GM23248 (cell line): ENCODE measurements around the gene CTBP2. TPM values are rescaled to one million over a fixed set of nuclear protein-coding genes. Genes with fewer than 3 reads are reported as not detected.

Experiments
- DNase-seq: peaks from one replicate; pipeline ENCODE4 v3.0.0-alpha.2; 2015
- H2AFZ ChIP-seq: fragments of 200-600 bp; sonication (generic); 2 replicates; pipeline ENCODE4 v1.6.1; 2016; ENCODE audit warnings: antibody characterized with exemption
- H3F3A ChIP-seq: fragments of 200-600 bp; sonication (generic); 2 replicates; pipeline ENCODE4 v1.6.1; 2016; ENCODE audit warnings: mild to moderate bottlenecking, antibody characterized with exemption, mixed run types; ENCODE audit not compliant: insufficient read depth
- H3K27ac ChIP-seq: fragments of 200-600 bp; sonication (generic); 2 replicates; pipeline ENCODE4 v1.5.1; 2016; ENCODE audit warnings: mild to moderate bottlenecking
- H3K27me3 ChIP-seq: fragments of 200-600 bp; sonication (generic); replicated peaks from 2 replicates; pipeline ENCODE4 v1.6.1; 2016; ENCODE audit warnings: mild to moderate bottlenecking; ENCODE audit not compliant: insufficient read depth
- H3K36me3 ChIP-seq: fragments of 200-600 bp; sonication (generic); 2 replicates; pipeline ENCODE4 v1.6.1; 2016; ENCODE audit warnings: low read depth, mild to moderate bottlenecking
- H3K4me1 ChIP-seq: fragments of 200-600 bp; sonication (generic); 2 replicates; pipeline ENCODE4 v1.6.1; 2016; ENCODE audit warnings: mild to moderate bottlenecking; ENCODE audit not compliant: insufficient read depth
- H3K4me2 ChIP-seq: fragments of 200-600 bp; sonication (generic); one replicate; pipeline ENCODE4 v1.6.1; 2016; ENCODE audit warnings: mild to moderate bottlenecking; ENCODE audit not compliant: unreplicated experiment
- H3K4me3 ChIP-seq: fragments of 200-600 bp; sonication (generic); 2 replicates; pipeline ENCODE4 v1.5.1; 2016; ENCODE audit warnings: mild to moderate bottlenecking
- H3K79me2 ChIP-seq: fragments of 200-600 bp; sonication (generic); 2 replicates; pipeline ENCODE4 v1.6.1; 2016; ENCODE audit warnings: mild to moderate bottlenecking; ENCODE audit not compliant: insufficient read depth
- H3K9ac ChIP-seq: fragments of 200-600 bp; sonication (generic); 2 replicates; pipeline ENCODE4 v1.6.1; 2016; ENCODE audit warnings: mild to moderate bottlenecking
- H3K9me2 ChIP-seq: fragments of 200-600 bp; sonication (generic); 2 replicates; pipeline ENCODE4 v1.6.1; 2016; ENCODE audit warnings: mixed run types, mild to moderate bottlenecking, moderate library complexity; ENCODE audit not compliant: insufficient read depth
- H3K9me3 ChIP-seq: fragments of 200-600 bp; sonication (generic); one replicate; pipeline ENCODE4 v1.6.1; 2017; ENCODE audit warnings: low read depth
- H4K20me1 ChIP-seq: fragments of 200-600 bp; sonication (generic); 2 replicates; pipeline ENCODE4 v1.6.0; 2016; ENCODE audit not compliant: insufficient read depth
- EZH2 ChIP-seq: fragments of 200-600 bp; sonication (generic); IDR thresholded peaks from 2 replicates; pipeline ENCODE4 v1.6.1; 2018; ENCODE audit warnings: antibody characterized with exemption, mild to moderate bottlenecking; ENCODE audit not compliant: insufficient read depth, poor library complexity, severe bottlenecking
- EZH2phosphoT487 ChIP-seq: fragments of 200-600 bp; sonication (generic); IDR thresholded peaks from 2 replicates; pipeline ENCODE4 v1.6.1; 2018; ENCODE audit warnings: antibody characterized with exemption, moderate library complexity, mild to moderate bottlenecking, low read depth; ENCODE audit not compliant: insufficient read depth
- WGBS, 2 experiments: methylation state at CpG; one replicate each; pipeline ENCODE4 v1.1.6; 2015 to 2017; ENCODE audit warnings: low lambda C conversion rate in 2 of 2, low coverage in 1 of 2; ENCODE audit errors: missing lambda C conversion rate in 2 of 2; 5-methylcytosine and 5-hydroxymethylcytosine counted together
- in situ Hi-C: fragments of 300-500 bp; cut with MboI; formaldehyde crosslinking; loops from 2 replicates; pipeline ENCODE4 v1.15.0; 2020
- polyA plus RNA-seq: library from polyadenylated mRNA; unstranded; fragments of >200 nt; fragmentation: Nextera tagmentation; extraction: Ambion mirVana; gene quantifications from 2 replicates; pipeline ENCODE4 v1.2.1, GENCODE V29; 2016
- total RNA-seq: library from RNA; depleted of rRNA; stranded (reverse); fragments of >200 nt; shearing (Covaris generic); gene quantifications from 2 replicates; pipeline ENCODE4 v1.2.3, GENCODE V29; 2014

Gene CTBP2
- total and polyA plus RNA-seq, 2 experiments from 2014 or later: 52.0 to 65.5 TPM

GRCh38 chr10:125105155-125105554 is 55.2 kb downstream of the CTBP2 start:
- no peaks in the 10 kb centered on the region for H3K9me2 ChIP-seq
- H3K4me2 ChIP-seq: no peak overlapping the region
- H3K9ac ChIP-seq: no peak overlapping the region
- H3K36me3 ChIP-seq: peaks cover 9% of the 10 kb centered on the region
- no peaks in the 10 kb centered on the region for H3K9me3 ChIP-seq
- H3K4me1 ChIP-seq: 0 out of 2 replicates have a peak, but pooled peaks cover 6% of the 10 kb centered on the region
- no peak for TF ChIP-seq EZH2
- TF ChIP-seq EZH2phosphoT487: no peak
- no peak overlapping the region for H3K27ac ChIP-seq
- no peak overlapping the region for H2AFZ ChIP-seq
- no peaks in the 10 kb centered on the region for H3K27me3 ChIP-seq
- no peaks in the 10 kb centered on the region for H3F3A ChIP-seq
- peaks cover 8% of the 10 kb centered on the region; the same call in 1 of the 2 replicates for H4K20me1 ChIP-seq
- in situ Hi-C loops: no loop called here
- no peak for DNase-seq
- H3K79me2 ChIP-seq: peaks cover 99% of the 10 kb centered on the region
- no peak overlapping the region for H3K4me3 ChIP-seq

GRCh38 chr10:125104559-125104958 is 55.8 kb downstream of the CTBP2 start:
- H3K27me3 ChIP-seq: no peaks in the 10 kb centered on the region
- H3K9ac ChIP-seq: no peak overlapping the region
- no peak overlapping the region for H2AFZ ChIP-seq
- H3K4me1 ChIP-seq: 0 out of 2 replicates have a peak, but pooled peaks cover 6% of the 10 kb centered on the region
- peaks cover 99% of the 10 kb centered on the region for H3K79me2 ChIP-seq
- no peak for DNase-seq
- no peaks in the 10 kb centered on the region for H3K9me2 ChIP-seq
- H3K36me3 ChIP-seq: peaks cover 9% of the 10 kb centered on the region
- no peak for TF ChIP-seq EZH2phosphoT487
- TF ChIP-seq EZH2: no peak
- no peak overlapping the region for H3K4me2 ChIP-seq
- peaks cover 8% of the 10 kb centered on the region; the same call in 1 of the 2 replicates for H4K20me1 ChIP-seq
- H3F3A ChIP-seq: no peaks in the 10 kb centered on the region
- no peak overlapping the region for H3K27ac ChIP-seq
- H3K4me3 ChIP-seq: no peak overlapping the region
- no peaks in the 10 kb centered on the region for H3K9me3 ChIP-seq
- 97 to 98% methylated on average over 10 of the region's 10 CpGs for WGBS, 2 experiments
- in situ Hi-C loops: no loop called here

- Histone ChIP-seq H3K9me2 (no peaks in the 10 kb centered on the region), H3K27me3 (no peaks in the 10 kb centered on the region), H3K27ac (no peak overlapping the region), H3K36me3 (peaks cover 9% of the 10 kb centered on the region), H3K4me3 (no peak overlapping the region), H3K4me1 (0 out of 2 replicates have a peak, but pooled peaks cover 6% of the 10 kb centered on the region), H4K20me1 (peaks cover 8% of the 10 kb centered on the region; the same call in 1 of the 2 replicates), H3K4me2 (no peak overlapping the region), H2AFZ (no peak overlapping the region), H3K79me2 (peaks cover 99% of the 10 kb centered on the region), H3K9me3 (no peaks in the 10 kb centered on the region), H3K9ac (no peak overlapping the region), H3F3A (no peaks in the 10 kb centered on the region)
- in situ Hi-C loops: no loop called here
- TF ChIP-seq EZH2 (no peak), EZH2phosphoT487 (no peak)
- WGBS, 2 experiments: 95% methylated on average over 17 of the region's 17 CpGs
- no peak for DNase-seq
Observed at GRCh38 chr10:125103924-125104323, 56.4 kb downstream of the CTBP2 start.

- H3K27ac ChIP-seq: no peak overlapping the region
- in situ Hi-C loops: no loop called here
- 91 to 94% methylated on average over 9 of the region's 9 CpGs for WGBS, 2 experiments
- no peak overlapping the region for H3K9ac ChIP-seq
- H3K4me3 ChIP-seq: no peak overlapping the region
- no peak overlapping the region for H2AFZ ChIP-seq
- DNase-seq: no peak
- TF ChIP-seq EZH2phosphoT487: no peak
- no peak for TF ChIP-seq EZH2
- no peaks in the 10 kb centered on the region for H3K9me2 ChIP-seq
- no peaks in the 10 kb centered on the region for H3K9me3 ChIP-seq
- H3F3A ChIP-seq: no peaks in the 10 kb centered on the region
- H3K27me3 ChIP-seq: no peaks in the 10 kb centered on the region
- H3K4me2 ChIP-seq: no peak overlapping the region
- peaks cover 8% of the 10 kb centered on the region; the same call in 1 of the 2 replicates for H4K20me1 ChIP-seq
- 0 out of 2 replicates have a peak, but pooled peaks cover 6% of the 10 kb centered on the region for H3K4me1 ChIP-seq
- peaks cover 9% of the 10 kb centered on the region for H3K36me3 ChIP-seq
- peaks cover 100% of the 10 kb centered on the region for H3K79me2 ChIP-seq
Observed at GRCh38 chr10:125103466-125103865, 56.9 kb downstream of the CTBP2 start.

GRCh38 chr10:125102821-125103220 is 57.5 kb downstream of the CTBP2 start:
- Histone ChIP-seq H3K9me2 (no peaks in the 10 kb centered on the region), H2AFZ (no peak overlapping the region), H3K4me3 (no peak overlapping the region), H3K4me1 (0 out of 2 replicates have a peak, but pooled peaks cover 6% of the 10 kb centered on the region), H4K20me1 (peaks cover 8% of the 10 kb centered on the region; the same call in 1 of the 2 replicates), H3K9me3 (no peaks in the 10 kb centered on the region), H3K79me2 (peaks cover 100% of the 10 kb centered on the region), H3K4me2 (no peak overlapping the region), H3K36me3 (peaks cover 3% of the 10 kb centered on the region), H3K27ac (no peak overlapping the region), H3F3A (no peaks in the 10 kb centered on the region), H3K27me3 (no peaks in the 10 kb centered on the region), H3K9ac (no peak overlapping the region; the same call in 1 of the 2 replicates)
- WGBS, 2 experiments: 94 to 99% methylated on average over 10 of the region's 10 CpGs
- in situ Hi-C loops: no loop called here
- no peak for DNase-seq
- TF ChIP-seq EZH2phosphoT487: no peak
- TF ChIP-seq EZH2: no peak
